A549 (cell line): ENCODE measurements around the gene ALDH1A1. TPM values are rescaled to one million over a fixed set of nuclear protein-coding genes. Genes with fewer than 3 reads are reported as not detected.
A peak's percentile ranks its signal among the peaks of the same experiment; 100 is the strongest.

Experiments
- ATAC-seq, 2 experiments: fragments of 200-7000 bp in 1 of 2; fragments of >200 bp in 1 of 2; cut with Nextera tagmentation in 1 of 2; cut with Tn5 transposase in 1 of 2; 3 replicates each; pipeline versions ENCODE4 v1.8.0 to v1.9.1; 2018 to 2020; ENCODE audit warnings: mild to moderate bottlenecking in 1 of 2, moderate library complexity in 1 of 2
- CTCF ChIA-PET: fragments of 300-600 bp; sonication (Branson Sonifier 250); formaldehyde crosslinking; extraction: SDS; loops from one replicate; lab custom pipeline; 2021; ENCODE audit warnings: antibody characterized with exemption, inconsistent platforms; lab: Yijun Ruan, JAX
- POLR2A ChIA-PET: fragments of 350-600 bp; formaldehyde crosslinking; extraction: SDS; loops from one replicate; lab custom pipeline; 2021; ENCODE audit warnings: antibody characterized with exemption, inconsistent platforms; lab: Yijun Ruan, JAX
- DNase-seq, 2 experiments: peaks; one replicate each; pipeline versions ENCODE4 v3.0.0 to v3.0.0-alpha.2; 2011 to 2016; ENCODE audit warnings: low read depth in 1 of 2, low spot score in 1 of 2
- FAIRE-seq: peaks from 2 replicates; lab custom pipeline; 2011; peaks lifted over from hg19 to GRCh38; lab: Jason Lieb, UNC
- H3K27ac ChIP-seq, 2 experiments: fragments of >200 bp; sonication (Bioruptor Twin); formaldehyde crosslinking; 3 replicates each; pipeline ENCODE4 v1.5.1; 2016 to 2017
- H3K4me1 ChIP-seq: fragments of >200 bp; sonication (Bioruptor Twin); formaldehyde crosslinking; 3 replicates; pipeline ENCODE4 v1.6.1; 2016
- H3K4me2 ChIP-seq: fragments of >200 bp; sonication (Bioruptor Twin); formaldehyde crosslinking; 3 replicates; pipeline ENCODE4 v1.6.1; 2016
- H3K4me3 ChIP-seq: fragments of >200 bp; sonication (Bioruptor Twin); formaldehyde crosslinking; 3 replicates; pipeline ENCODE4 v1.5.1; 2016
- H3K9me3 ChIP-seq: fragments of >200 bp; sonication (Bioruptor Twin); formaldehyde crosslinking; 3 replicates; pipeline ENCODE4 v1.6.1; 2016
- CBX8 ChIP-seq: fragments of 200-600 bp; sonication (generic); IDR thresholded peaks from 2 replicates; pipeline ENCODE4 v1.6.1; 2016
- CHD4 ChIP-seq: fragments of 200-600 bp; sonication (generic); IDR thresholded peaks from 2 replicates; pipeline ENCODE4 v1.6.1; 2016; ENCODE audit warnings: antibody characterized with exemption, mild to moderate bottlenecking, borderline replicate concordance
- EHF ChIP-seq: fragments of 250-450 bp; sonication (Bioruptor Pico); IDR thresholded peaks from 2 replicates; pipeline ENCODE4 v1.5.0; 2020; ENCODE audit warnings: mild to moderate bottlenecking
- EHMT2 ChIP-seq: fragments of 200-600 bp; sonication (generic); IDR thresholded peaks from 2 replicates; pipeline ENCODE4 v1.6.1; 2016; ENCODE audit warnings: antibody characterized with exemption, low read depth, mild to moderate bottlenecking, moderate library complexity
- FOSB ChIP-seq: fragments of 250-450 bp; sonication (Bioruptor Pico); IDR thresholded peaks from 2 replicates; pipeline ENCODE4 v1.5.0; 2020; ENCODE audit warnings: mild to moderate bottlenecking, moderate library complexity
- FOSL2 ChIP-seq, 2 experiments: fragments of 450-650 bp in 1 of 2; fragments of >200 bp in 1 of 2; sonication (Bioruptor Twin) in 1 of 2; formaldehyde crosslinking; IDR thresholded peaks; 2 replicates each; pipeline versions ENCODE4 v1.5.0 to v1.6.1; 2016 to 2020; ENCODE audit warnings: mild to moderate bottlenecking in 1 of 2, moderate library complexity in 1 of 2
- HMGXB4 ChIP-seq: fragments of 250-450 bp; sonication (Bioruptor Pico); IDR thresholded peaks from 2 replicates; pipeline ENCODE4 v1.5.0; 2021; ENCODE audit warnings: mild to moderate bottlenecking, moderate library complexity, borderline replicate concordance
- JUN ChIP-seq, 2 experiments: fragments of >200 bp; sonication (Bioruptor Twin); formaldehyde crosslinking; IDR thresholded peaks; 2 replicates in 1 of 2; 3 replicates in 1 of 2; pipeline ENCODE4 v1.6.1; 2016 to 2017
- MAFK ChIP-seq: fragments of 450-650 bp; IDR thresholded peaks from 2 replicates; pipeline ENCODE4 v1.6.1; 2014; ENCODE audit not compliant: partially characterized antibody
- MAX ChIP-seq: IDR thresholded peaks from 2 replicates; pipeline ENCODE4 v1.6.1; 2012
- NR3C1 ChIP-seq: fragments of >200 bp; sonication (Bioruptor Twin); formaldehyde crosslinking; IDR thresholded peaks from 3 replicates; pipeline ENCODE4 v1.6.1; 2017
- PBX3 ChIP-seq: IDR thresholded peaks from 2 replicates; pipeline ENCODE4 v1.6.1; 2012
- POLR2A ChIP-seq: IDR thresholded peaks from 2 replicates; pipeline ENCODE4 v1.6.1; 2012; ENCODE audit warnings: mild to moderate bottlenecking, low read length
- POLR2AphosphoS2 ChIP-seq: conservative IDR thresholded peaks from 2 replicates; pipeline ENCODE4 v1.6.1; 2012; ENCODE audit warnings: low read length, improper control_type of control experiment, inconsistent platforms
- RARB ChIP-seq: fragments of 250-450 bp; sonication (Bioruptor Pico); IDR thresholded peaks from 2 replicates; pipeline ENCODE4 v1.8.0; 2021; ENCODE audit warnings: mild to moderate bottlenecking, moderate library complexity
- RCOR1 ChIP-seq: fragments of 150-350 bp; IDR thresholded peaks from 2 replicates; pipeline ENCODE4 v1.6.1; 2014; ENCODE audit warnings: antibody characterized with exemption, low read length, low read depth
- SREBF2 ChIP-seq: fragments of 450-650 bp; IDR thresholded peaks from 2 replicates; pipeline ENCODE4 v1.6.1; 2014; ENCODE audit warnings: mild to moderate bottlenecking, moderate library complexity
- TFCP2L1 ChIP-seq: fragments of 250-450 bp; sonication (Bioruptor Pico); IDR thresholded peaks from 2 replicates; pipeline ENCODE4 v1.5.0; 2021; ENCODE audit warnings: mild to moderate bottlenecking
- WGBS: methylation state at CpG from one replicate; pipeline ENCODE4 v1.1.6; 2017; ENCODE audit errors: missing lambda C conversion rate; 5-methylcytosine and 5-hydroxymethylcytosine counted together
- polyA plus RNA-seq, 4 experiments: library from polyadenylated mRNA; depleted of rRNA in 3 of 4; stranded (reverse); fragments of >200 nt; fragmentation: RNase III in 1 of 4; extraction: RNeasy Plus Mini Kit Qiagen cat#74134 plus additional on column Dnase treatment in 1 of 4; gene quantifications; 2 replicates in 3 of 4; 3 replicates in 1 of 4; pipeline ENCODE4 v1.2.3, GENCODE V29; 2011 to 2017

The ALDH1A1 gene
- polyA plus RNA-seq, 2 of the 4 experiments (the other 2 are of a cell fraction) = 8,617 to 9,987 TPM

GRCh38 chr9:72896439-72896838 lies 56.4 kb downstream of the ALDH1A1 start (continued):
- no peak for TF ChIP-seq SREBF2
- TF ChIP-seq, all 56 proteins: peak for 7

GRCh38 chr9:72895122-72895521 lies 57.7 kb downstream of the ALDH1A1 start:
- Histone ChIP-seq H3K27ac (no peak overlapping the region; a peak in 1 of 6 replicates), H3K4me3 (no peak overlapping the region), H3K4me2 (no peak overlapping the region), H3K9me3 (no peaks in the 10 kb centered on the region), H3K4me1 (peaks cover 60% of the 10 kb centered on the region)
- FAIRE-seq = no peak
- CTCF ChIA-PET = no interaction called here
- 86% methylated on average over 2 of the region's 2 CpGs for WGBS
- ATAC-seq = no peak
- DNase-seq = no peak
- POLR2A ChIA-PET = no interaction called here
- TF ChIP-seq TFCP2L1 (CRISPR knock-in tag) = peak; percentile 78; the same call in 1 of the 2 replicates
- TF ChIP-seq RCOR1 = no peak
- no peak for TF ChIP-seq PBX3
- 0 out of 2 replicates have a peak, but pooled peaks have one; percentile 77 for TF ChIP-seq POLR2AphosphoS2

- Histone ChIP-seq H3K27ac (peak overlapping the region in 1 of 2 experiments; percentile 17; a peak in 2 of 6 replicates), H3K4me2 (no peak overlapping the region), H3K4me1 (peaks cover 52% of the 10 kb centered on the region), H3K9me3 (no peaks in the 10 kb centered on the region), H3K4me3 (no peak overlapping the region)
- POLR2A ChIA-PET = no interaction called here
- WGBS = 72% methylated on average over 5 of the region's 5 CpGs
- CTCF ChIA-PET = no interaction called here
- peak in 1 of 2 experiments; percentile 1; a peak in 2 of 6 replicates for ATAC-seq
- FAIRE-seq = no peak
- no peak for TF ChIP-seq PBX3
- TF ChIP-seq EHMT2 = no peak
- 0 out of 2 replicates have a peak, but pooled peaks have one; percentile 31 for TF ChIP-seq MAX
- TF ChIP-seq JUN (IDR thresholded peaks at IDR 0.05) = peak in 1 of 2 experiments; percentile 28; a peak in 1 of 5 replicates
- no peak for TF ChIP-seq NR3C1
- TF ChIP-seq TFCP2L1 (CRISPR knock-in tag) = peak; percentile 86; the same call in 1 of the 2 replicates
- peak; percentile 84; the same call in 1 of the 2 replicates for TF ChIP-seq POLR2AphosphoS2
- peak; percentile 74; the same call in 1 of the 2 replicates for TF ChIP-seq FOSB (CRISPR knock-in tag)
- no peak for TF ChIP-seq CBX8
- peak; percentile 51; the same call in 1 of the 2 replicates for TF ChIP-seq HMGXB4 (CRISPR knock-in tag)
- no peak for TF ChIP-seq FOSL2 (IDR thresholded peaks at IDR 0.05)
- peak; percentile 19; the same call in 1 of the 2 replicates for TF ChIP-seq FOSL2 (CRISPR knock-in tag; IDR thresholded peaks at IDR 0.05)
- no peak for TF ChIP-seq POLR2A
- TF ChIP-seq RARB (CRISPR knock-in tag) = peak; percentile 70; the same call in 1 of the 2 replicates
- TF ChIP-seq MAFK = peak; percentile 10
- 0 out of 2 replicates have a peak, but pooled peaks have one; percentile 24 for TF ChIP-seq EHF (CRISPR knock-in tag)
- no peak for TF ChIP-seq CHD4
- no peak for DNase-seq
Observed at GRCh38 chr9:72894342-72894741, 58.5 kb downstream of the ALDH1A1 start.
